Right renal pelvis (tissue), 4 donors: ENCODE results near the gene THSD7A. TPM values are rescaled to one million over a fixed set of nuclear protein-coding genes. Genes with fewer than 3 reads are reported as not detected.

ENCODE experiments used
- DNase-seq, 4 donors: peaks; one replicate each; pipeline ENCODE4 v3.0.0-alpha.2; 2013; ENCODE audit warnings: low read depth in 4 of 4, low spot score in 3 of 4, missing footprints in 1 of 4
- polyA plus RNA-seq, 4 donors: library from polyadenylated mRNA; unstranded; fragments of 120-200 nt; gene quantifications; one replicate each; pipeline ENCODE4 v1.2.1, GENCODE V29; 2013; ENCODE audit not compliant: insufficient read length in 4 of 4

The THSD7A gene
- polyA plus RNA-seq, 4 donors = 73.2 to 86.8 (median 83.0) TPM

GRCh38 chr7:11754123-11754522 lies 77.9 kb downstream of the THSD7A start:
- DNase-seq = no peak

DNA sequence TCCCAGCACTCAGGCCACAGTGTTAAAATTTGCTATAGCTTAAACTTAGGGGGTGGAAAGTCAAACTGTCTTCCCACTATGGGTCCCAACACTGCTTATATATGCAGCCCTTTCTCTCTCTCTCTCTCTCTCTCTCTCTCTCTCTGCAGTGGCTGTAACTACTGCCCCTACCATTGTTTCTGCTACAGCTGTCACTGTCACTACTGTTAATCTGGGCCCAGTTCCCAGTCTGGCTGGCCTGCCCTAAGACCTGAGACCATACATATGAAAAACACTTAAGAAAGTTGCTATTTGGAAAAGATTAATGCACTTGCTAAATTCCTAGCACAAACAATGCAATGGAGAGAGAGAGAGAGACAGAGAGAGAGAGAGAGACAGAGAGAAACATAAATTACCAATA lies 78.6 kb downstream of the THSD7A start:
- no peak for DNase-seq

GRCh38 chr7:11751807-11752389 lies 80.1 kb downstream of the THSD7A start:
- DNase-seq = no peak

- DNase-seq = no peak
Measured at GRCh38 chr7:11751315-11751714, 80.7 kb downstream of the THSD7A start.

GRCh38 chr7:11750191-11750590 lies 81.8 kb downstream of the THSD7A start:
- no peak for DNase-seq

- DNase-seq = no peak
Measured at GRCh38 chr7:11749629-11750028, 82.4 kb downstream of the THSD7A start.

DNA sequence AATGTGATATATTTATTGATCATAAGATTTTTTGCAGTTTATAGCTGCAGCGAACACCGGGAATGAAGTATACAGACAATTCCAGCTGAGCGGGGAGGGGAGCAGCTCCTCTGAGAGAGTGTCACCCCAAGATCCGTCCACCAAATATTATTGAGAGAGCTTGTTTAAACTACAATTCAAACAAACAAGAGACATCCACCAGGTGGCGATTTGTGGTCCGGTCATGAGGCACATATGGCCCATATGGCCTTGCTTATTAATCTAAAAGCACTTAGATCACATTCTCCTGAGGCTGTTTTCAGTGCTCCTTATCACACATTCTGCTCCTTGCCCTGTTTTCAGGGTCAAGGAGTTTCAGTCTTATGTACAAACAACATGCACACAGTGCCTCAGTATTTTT lies 83.1 kb downstream of the THSD7A start:
- DNase-seq = no peak

DNA sequence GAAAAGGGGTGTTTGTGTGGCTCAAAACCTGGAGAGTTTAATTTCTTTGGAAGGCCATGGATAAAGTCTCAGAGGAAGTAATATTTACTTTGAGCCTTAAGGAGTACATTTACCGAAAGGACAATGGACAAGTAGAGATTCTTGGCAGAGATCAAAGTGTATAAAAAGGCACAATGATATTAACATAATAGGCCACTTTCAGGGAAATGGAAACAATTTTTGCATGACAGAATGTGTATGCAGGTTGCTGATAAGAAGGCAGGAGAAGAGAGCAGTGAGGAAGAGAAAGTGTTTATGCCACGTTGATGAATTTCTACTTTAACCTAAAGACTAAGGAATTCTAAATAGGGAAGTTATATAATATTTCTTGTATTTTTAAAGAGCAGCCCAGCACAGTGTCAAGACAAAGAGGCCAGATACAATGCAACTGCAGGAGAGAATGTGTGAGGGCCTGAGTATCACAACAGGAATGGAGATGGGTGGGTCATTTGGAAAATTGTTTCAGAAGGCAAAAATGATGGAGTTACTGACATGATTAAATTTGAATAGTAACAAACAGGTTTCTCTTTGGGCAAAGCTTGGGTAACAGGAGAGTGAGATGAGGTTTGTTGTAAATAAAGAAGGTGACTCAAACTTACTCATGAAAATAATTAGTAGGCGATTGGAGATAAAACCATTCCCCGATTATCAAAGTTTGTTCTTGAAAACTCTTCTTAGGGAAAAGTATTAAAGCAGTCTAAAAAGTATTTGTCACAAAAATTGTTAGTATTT lies 84.1 kb downstream of the THSD7A start:
- no peak for DNase-seq

GRCh38 chr7:11746591-11746990 lies 85.4 kb downstream of the THSD7A start:
- no peak for DNase-seq

DNA sequence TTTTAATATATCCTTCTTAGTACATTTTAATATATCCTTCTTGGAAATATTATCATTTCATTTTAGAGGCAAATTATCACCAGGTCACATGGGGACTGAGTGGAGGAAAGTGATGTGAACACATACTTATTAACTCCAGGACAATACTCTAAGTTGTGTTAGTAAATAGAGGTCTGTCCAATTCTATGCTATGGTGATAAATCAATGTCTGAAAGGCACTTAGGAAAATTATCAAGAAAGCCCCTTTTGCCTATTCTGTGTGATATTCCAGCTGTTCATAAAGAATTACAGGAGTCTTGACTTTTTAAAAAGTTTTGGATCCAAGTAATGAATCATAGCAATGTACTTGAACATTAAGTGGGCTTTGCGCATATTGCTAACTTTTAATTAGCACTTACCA lies 88.5 kb downstream of the THSD7A start:
- no peak for DNase-seq

GRCh38 chr7:11743016-11743415 lies 89.0 kb downstream of the THSD7A start:
- no peak for DNase-seq

DNA sequence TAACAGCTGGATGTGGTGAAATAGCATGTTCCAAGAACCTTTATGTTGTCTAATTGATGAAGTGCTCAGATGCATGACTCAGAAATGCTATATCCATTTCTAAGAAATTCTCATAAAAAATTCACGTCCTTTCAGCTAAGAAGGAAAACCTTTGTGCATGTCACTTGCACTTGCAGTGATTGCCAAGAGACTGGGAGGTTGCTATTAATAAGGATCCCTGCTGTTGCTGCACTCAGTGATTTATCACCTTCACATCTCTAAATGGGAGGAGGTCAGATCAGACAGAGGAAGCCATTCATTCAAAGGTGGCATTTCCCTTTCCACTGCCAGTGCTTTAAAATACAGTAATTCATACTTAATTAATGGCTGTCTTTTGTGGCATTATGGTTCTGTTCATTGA lies 89.5 kb downstream of the THSD7A start:
- DNase-seq = no peak

GRCh38 chr7:11737723-11738122 lies 94.3 kb downstream of the THSD7A start:
- DNase-seq = no peak

- DNase-seq = no peak
Measured at GRCh38 chr7:11732207-11732606, 99.8 kb downstream of the THSD7A start.

DNA sequence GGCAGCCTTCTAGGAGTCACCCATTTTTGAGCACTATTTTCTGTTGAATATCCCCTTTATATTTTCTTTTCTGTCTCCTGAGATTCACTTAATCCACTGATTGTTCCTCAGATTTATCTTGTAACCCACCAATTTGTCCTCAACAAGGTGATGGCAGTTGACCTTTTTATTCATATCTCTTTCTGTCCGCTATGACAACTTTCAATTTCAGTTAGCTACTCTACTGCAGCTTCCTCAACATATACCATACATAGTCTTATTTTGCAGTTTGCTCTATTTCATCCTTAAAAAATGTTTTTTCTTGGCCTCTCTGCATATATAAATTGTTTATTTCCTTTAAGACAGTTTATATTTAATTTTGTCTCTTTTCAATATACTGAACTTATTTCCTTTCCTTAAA lies 101.3 kb downstream of the THSD7A start:
- DNase-seq = no peak

GRCh38 chr7:11727864-11728263 lies 104.1 kb downstream of the THSD7A start:
- DNase-seq = no peak

- DNase-seq = no peak
Measured at GRCh38 chr7:11726794-11727155, 105.2 kb downstream of the THSD7A start.

DNA sequence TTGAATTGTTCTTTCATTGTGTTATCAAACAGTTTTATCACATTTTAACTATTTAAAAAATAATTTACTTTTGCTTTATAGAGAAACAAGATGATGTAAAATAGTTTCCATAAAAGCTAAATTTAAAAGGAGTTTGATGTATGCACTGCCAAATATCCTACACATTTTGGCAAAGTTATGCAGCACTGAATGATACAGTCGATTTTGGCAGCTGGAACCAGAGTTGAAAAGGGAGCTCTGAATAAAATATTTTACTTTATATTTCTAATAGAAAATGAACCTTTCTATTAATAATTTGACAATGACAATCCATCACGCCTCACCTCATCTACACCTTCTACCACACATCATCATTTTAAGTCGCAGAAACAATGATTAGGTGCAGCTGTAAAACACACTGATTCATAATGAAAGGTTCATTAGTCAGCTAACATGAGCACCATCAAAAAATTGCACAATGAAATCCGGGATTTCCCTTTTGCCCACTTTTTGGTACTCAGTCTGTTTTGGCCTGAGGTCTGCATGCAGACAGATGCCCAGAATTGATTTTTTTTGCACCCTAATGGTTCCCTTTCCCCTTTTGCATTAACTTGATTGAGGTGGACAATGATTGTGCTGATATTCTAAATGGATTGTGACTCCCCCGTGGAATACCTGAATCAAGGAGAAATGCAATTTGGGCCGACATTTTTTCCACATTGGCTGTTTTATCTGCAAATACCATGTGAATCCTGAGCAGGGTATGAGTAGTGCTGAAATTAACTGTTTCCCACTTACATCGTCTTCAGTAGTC lies 105.8 kb downstream of the THSD7A start:
- DNase-seq = no peak

- no peak for DNase-seq
Measured at GRCh38 chr7:11716185-11716584, 115.8 kb downstream of the THSD7A start.

- DNase-seq = no peak
Measured at GRCh38 chr7:11714676-11715075, 117.3 kb downstream of the THSD7A start.

- DNase-seq = no peak
Measured at GRCh38 chr7:11714205-11714604, 117.8 kb downstream of the THSD7A start.

DNA sequence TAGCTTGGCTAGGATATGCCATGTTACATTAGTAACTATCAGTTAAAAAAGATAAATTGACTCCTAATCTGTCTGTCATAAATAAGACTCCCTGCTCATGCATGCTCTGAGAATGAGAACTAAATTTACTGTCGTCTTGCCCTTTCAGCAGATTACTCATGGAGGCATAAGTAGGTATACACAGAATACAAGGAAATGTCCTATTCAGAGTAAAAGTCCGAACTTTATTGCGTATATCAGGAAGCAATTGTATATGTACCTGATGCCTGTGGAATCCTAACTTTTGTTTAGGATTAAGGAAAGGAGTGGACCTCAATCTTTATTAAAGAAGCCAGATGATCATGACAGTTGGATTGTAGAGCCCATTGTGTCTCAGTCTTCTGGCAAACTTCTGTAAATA lies 118.6 kb downstream of the THSD7A start:
- DNase-seq = no peak
